Activated CD8-positive, alpha-beta T cell treated with anti-CD3 and anti-CD28 coated beads, Interleukin-2, amount 10 ng/mL, durations not matched to agents 7 days and 5 days (primary cell): ENCODE results near the gene KAZN. TPM values are rescaled to one million over a fixed set of nuclear protein-coding genes. Genes with fewer than 3 reads are reported as not detected.

Experiments
- ATAC-seq: fragments of 150-1000 bp; cut with Tn5 transposase; one replicate; pipeline ENCODE4 v1.10.0; 2021; ENCODE audit warnings: moderate library complexity
- CTCF ChIA-PET: fragments of 350-600 bp; sonication (Branson Sonifier 250); formaldehyde crosslinking; loops from one replicate; lab custom pipeline; 2021; ENCODE audit warnings: antibody characterized with exemption; lab: Charles Lee
- POLR2A ChIA-PET: fragments of 350-600 bp; sonication (Branson Sonifier 250); formaldehyde crosslinking; loops from one replicate; lab custom pipeline; 2021; ENCODE audit warnings: antibody characterized with exemption; lab: Charles Lee
- DNase-seq: peaks from one replicate; pipeline ENCODE4 v3.0.0-alpha.2; 2020
- H3K27ac Mint-ChIP-seq: one replicate; pipeline ENCODE4 v1.8.0; 2021; ENCODE audit warnings: mild to moderate bottlenecking, mixed read lengths
- H3K27me3 Mint-ChIP-seq: one replicate; pipeline ENCODE4 v1.8.0; 2021; ENCODE audit warnings: low read depth, mixed read lengths
- H3K36me3 Mint-ChIP-seq: one replicate; pipeline ENCODE4 v1.8.0; 2021; ENCODE audit warnings: low read depth, mixed read lengths
- H3K4me1 Mint-ChIP-seq: one replicate; pipeline ENCODE4 v1.8.0; 2021; ENCODE audit warnings: low read depth, mixed read lengths
- H3K4me3 Mint-ChIP-seq: one replicate; pipeline ENCODE4 v1.8.0; 2021; ENCODE audit warnings: mild to moderate bottlenecking, mixed read lengths
- H3K9me3 Mint-ChIP-seq: one replicate; pipeline ENCODE4 v1.8.0; 2022; ENCODE audit warnings: mixed read lengths; ENCODE audit not compliant: insufficient read depth
- total RNA-seq, 2 experiments: library from RNA; stranded (reverse); gene quantifications; one replicate each; pipeline ENCODE4 v1.2.3, GENCODE V29; 2021

The KAZN gene
- total RNA-seq, 2 experiments from 2014 or later: 1.1 to 1.7 TPM

DNA sequence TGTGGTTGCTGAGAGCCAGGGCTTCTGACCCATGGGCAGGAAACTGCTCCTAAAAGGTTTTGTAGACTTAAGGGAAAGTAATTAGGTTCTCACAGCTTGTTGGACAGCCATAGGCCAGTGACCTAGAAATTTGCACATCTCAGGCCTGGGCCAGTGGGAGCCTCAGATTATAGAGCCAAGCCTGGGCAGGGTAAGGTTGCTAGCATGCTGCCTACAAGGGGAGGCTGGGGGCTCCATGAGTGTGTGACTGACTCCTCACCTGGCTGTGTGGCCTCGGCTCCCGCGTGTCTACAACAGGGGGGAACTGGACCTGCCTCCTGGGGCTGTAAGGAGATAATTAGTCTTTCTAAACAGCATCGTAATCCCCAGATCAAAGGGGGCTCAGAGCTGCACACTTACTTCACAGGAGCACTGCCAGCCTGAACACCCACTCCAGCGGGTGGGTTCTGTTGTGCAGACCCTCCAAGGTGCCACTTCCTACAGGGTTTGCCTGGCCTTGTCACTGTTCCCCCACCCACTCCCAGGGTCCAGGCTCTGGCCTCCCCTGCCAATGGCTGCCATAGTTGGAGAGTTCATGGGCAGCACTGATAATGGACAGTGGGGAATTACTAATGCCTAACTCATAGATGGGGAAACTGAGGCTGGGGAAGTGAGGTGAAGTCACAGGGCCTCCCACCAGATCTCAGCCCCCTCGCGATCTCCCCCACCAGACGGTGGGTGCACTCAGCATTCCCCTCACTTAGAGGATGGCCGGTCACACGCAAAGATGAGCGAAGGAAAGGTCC, 324.6 kb downstream of the KAZN start:
- peak overlapping the region; percentile 64 for H3K4me3 Mint-ChIP-seq
- no peaks in the 10 kb centered on the region for H3K9me3 Mint-ChIP-seq
- ChIA-PET CTCF (no interaction called here), POLR2A (no interaction called here)
- H3K27me3 Mint-ChIP-seq: peaks cover 40% of the 10 kb centered on the region
- no peak overlapping the region for H3K27ac Mint-ChIP-seq
- H3K4me1 Mint-ChIP-seq: peaks cover 10% of the 10 kb centered on the region
- ATAC-seq: no peak
- no peak for DNase-seq
- no peaks in the 10 kb centered on the region for H3K36me3 Mint-ChIP-seq

DNA sequence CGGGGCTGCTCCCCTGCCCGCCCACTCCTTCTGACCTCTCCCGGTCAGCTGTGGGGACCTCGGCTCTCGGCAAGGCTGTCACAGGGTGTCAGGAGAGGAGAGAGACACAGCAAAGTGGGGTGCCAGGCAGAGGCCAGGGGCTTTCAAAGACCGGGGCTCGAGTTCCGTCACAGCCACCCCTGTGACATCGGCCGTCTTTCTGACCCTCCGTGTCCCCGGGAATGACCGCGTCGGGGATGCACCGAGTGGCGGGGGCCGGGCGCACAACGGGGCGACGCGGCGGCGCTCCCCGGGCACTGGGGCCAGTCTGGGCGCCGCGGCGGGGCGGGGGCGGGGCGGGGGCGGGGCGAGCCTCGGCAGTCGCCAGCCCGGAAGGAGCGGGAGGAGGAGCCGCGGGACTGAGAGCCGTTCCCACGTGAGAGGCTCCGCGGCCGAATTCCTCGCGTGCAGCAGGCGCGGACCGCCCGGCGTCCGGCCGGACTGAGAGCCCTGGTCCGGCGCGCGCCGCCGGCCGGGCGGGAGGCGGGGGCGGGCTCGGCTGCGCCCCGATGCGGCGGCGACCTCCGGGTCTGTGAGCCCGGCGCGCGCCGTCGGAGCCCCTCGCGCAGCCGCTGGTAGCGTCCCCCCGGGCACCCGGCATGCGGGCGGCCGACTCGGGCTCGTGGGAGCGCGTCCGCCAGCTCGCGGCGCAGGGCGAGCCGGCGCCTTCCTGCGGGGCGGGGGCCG, 325.4 kb downstream of the KAZN start:
- POLR2A ChIA-PET: no interaction called here
- no peaks in the 10 kb centered on the region for H3K9me3 Mint-ChIP-seq
- no peaks in the 10 kb centered on the region for H3K36me3 Mint-ChIP-seq
- CTCF ChIA-PET: no interaction called here
- H3K4me1 Mint-ChIP-seq: peaks cover 10% of the 10 kb centered on the region
- peak; percentile 85 for ATAC-seq
- H3K4me3 Mint-ChIP-seq: peak overlapping the region; percentile 64
- H3K27ac Mint-ChIP-seq: no peak overlapping the region
- H3K27me3 Mint-ChIP-seq: peaks cover 40% of the 10 kb centered on the region
- DNase-seq: peak; percentile 58

DNA sequence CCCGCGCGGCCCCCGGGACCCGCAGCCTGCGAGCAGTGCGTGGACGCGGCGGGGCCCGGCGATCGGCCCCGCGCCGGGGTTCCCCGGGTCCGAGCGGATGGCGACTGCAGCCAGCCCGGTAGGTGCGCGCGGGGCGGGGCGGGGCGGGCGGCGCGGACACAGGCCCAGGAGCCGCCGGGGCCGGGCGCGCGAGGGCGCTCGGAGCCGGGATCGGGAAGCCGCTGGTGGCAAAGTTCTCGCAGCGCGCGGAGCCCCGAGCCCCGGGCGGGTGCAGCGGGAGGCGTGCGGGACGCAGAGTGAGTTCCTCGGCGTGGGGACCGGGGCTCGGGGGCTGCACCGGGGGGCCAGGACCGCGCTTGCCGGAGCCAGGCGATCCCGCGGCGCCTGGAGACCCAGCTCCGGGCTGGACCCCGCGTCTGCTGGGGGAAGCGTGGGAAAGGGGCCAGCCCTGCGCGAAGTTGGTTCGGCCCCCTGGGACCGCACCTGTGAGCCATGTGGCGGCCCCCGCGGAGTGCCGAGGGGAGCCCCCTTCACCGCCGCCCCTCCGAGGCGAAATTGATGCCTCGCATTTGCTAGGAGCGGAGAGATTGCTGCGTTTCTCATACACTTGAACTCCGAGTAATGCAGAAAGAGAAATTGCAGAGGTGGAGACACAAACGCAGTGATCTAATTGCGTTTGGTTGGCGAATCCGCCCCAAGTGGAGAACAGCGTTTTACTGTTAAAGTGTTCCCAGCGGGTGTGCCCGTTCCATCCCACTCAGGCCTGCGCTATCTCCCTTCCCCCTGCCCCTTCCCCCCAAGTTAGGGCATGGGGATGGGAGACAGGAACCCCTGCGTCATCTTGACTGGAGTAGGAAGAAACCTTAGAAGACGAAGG, 326.2 kb downstream of the KAZN start:
- peak; percentile 52 for ATAC-seq
- CTCF ChIA-PET: no interaction called here
- Mint-ChIP-seq H3K4me1 (peaks cover 10% of the 10 kb centered on the region), H3K27ac (no peak overlapping the region), H3K27me3 (peaks cover 40% of the 10 kb centered on the region), H3K36me3 (no peaks in the 10 kb centered on the region), H3K9me3 (no peaks in the 10 kb centered on the region), H3K4me3 (peak overlapping the region; percentile 2)
- POLR2A ChIA-PET: no interaction called here
- peak; percentile 28 for DNase-seq

DNA sequence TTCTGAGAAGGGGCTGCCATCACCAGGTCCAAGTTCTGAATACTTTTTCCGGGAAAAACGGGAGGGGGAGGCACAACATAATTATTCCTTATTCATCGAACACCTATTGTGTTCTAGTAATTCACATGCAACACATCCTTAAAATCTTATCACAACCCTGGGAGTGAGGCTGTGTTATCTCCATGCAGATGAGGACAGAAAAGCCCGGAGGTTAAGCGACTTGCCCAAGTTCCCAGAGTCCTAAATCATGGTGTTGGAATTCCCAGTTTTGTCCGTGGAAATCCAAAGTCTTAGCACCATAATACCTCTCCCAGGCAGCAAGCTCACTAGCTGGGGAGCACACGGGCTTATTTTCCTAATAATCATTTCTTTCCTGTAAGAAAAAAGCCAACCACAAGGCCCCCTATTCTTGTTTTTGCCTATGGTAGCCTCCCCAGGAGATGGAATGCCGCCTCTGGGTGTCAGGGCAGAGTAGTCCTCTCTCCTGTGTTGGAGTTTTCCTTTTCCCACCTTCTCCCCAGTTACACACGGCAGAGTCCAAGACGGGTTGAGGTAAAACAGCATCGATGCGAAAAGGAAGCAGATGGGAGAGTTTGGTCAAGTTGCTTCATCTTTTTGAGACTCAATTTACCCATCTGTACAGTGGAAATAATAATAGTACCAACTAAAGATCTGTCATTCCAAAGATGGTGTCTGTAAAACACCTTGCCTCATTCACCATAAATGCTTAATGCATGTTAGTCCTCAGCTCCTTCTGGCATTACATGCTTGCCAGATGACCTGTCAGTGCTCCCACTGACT, 327.1 kb downstream of the KAZN start:
- Mint-ChIP-seq H3K4me1 (peaks cover 10% of the 10 kb centered on the region), H3K9me3 (no peaks in the 10 kb centered on the region), H3K36me3 (no peaks in the 10 kb centered on the region), H3K27ac (no peak overlapping the region), H3K27me3 (peaks cover 40% of the 10 kb centered on the region), H3K4me3 (peak overlapping the region; percentile 2)
- ChIA-PET CTCF (no interaction called here), POLR2A (no interaction called here)
- no peak for ATAC-seq
- DNase-seq: no peak

DNA sequence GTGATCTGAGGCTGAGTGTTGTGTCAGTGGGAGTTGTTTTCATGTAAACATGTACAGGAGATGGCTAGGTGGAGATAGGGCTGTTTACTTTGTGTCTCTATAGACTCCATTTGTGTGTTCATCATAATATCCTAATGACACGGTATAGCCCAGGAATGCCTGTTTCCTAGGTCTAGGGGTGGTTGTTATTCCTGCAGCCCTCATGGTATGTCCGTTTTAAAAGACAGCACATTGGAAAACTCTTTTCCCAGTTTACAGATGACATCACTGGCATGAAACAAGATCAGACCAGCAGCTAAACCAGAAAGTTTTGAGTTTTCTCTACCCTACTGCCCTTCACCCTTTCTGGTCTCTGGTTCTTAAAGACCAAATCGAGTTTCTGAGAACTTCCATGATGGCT, 327.7 kb downstream of the KAZN start:
- no peaks in the 10 kb centered on the region for H3K9me3 Mint-ChIP-seq
- ATAC-seq (no peak), DNase-seq (no peak)
- CTCF ChIA-PET: no interaction called here
- peaks cover 10% of the 10 kb centered on the region for H3K4me1 Mint-ChIP-seq
- POLR2A ChIA-PET: no interaction called here
- H3K27me3 Mint-ChIP-seq: peaks cover 38% of the 10 kb centered on the region
- no peak overlapping the region for H3K27ac Mint-ChIP-seq
- H3K36me3 Mint-ChIP-seq: no peaks in the 10 kb centered on the region
- no peak overlapping the region for H3K4me3 Mint-ChIP-seq

DNA sequence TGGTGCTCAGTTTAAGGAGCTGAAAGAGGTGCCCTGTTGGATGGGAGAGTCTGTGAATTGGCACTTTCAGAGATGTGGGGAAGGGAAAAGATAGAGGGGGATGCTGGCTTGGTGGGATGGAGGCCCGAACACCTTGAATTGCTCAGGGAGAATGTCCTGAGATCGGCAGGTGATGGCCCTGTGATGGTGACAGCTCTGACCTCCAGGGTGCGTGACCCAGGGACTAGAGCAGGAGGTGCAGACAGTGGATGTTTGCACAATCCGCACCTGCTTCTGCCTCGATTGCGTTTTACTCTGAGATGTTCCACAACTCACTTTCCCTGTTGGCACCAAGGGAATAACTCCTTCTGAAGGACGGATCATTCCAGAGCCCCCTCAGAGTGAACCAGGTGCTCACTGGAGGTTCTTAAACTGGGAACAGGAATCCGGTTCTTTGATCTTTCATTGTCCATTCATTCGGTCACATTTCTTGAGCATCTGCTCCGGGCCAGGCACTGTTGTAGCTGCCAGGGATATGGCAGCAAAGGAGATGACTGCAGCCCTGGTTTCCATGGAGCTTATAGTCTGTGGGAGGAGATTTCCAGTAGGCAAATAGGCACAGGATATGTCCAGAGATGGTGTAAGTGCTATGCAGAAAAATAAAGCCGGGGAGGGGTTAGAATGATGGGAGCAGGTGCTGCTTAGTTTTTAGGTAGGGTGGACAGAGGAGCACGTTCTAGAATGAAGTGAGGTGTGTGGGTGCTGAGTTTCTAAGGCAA, 328.5 kb downstream of the KAZN start:
- ATAC-seq: no peak
- Mint-ChIP-seq H3K27me3 (peaks cover 38% of the 10 kb centered on the region), H3K9me3 (no peaks in the 10 kb centered on the region), H3K27ac (no peak overlapping the region), H3K36me3 (no peaks in the 10 kb centered on the region), H3K4me3 (no peak overlapping the region), H3K4me1 (peaks cover 10% of the 10 kb centered on the region)
- DNase-seq: no peak
- CTCF ChIA-PET: no interaction called here
- POLR2A ChIA-PET: no interaction called here

DNA sequence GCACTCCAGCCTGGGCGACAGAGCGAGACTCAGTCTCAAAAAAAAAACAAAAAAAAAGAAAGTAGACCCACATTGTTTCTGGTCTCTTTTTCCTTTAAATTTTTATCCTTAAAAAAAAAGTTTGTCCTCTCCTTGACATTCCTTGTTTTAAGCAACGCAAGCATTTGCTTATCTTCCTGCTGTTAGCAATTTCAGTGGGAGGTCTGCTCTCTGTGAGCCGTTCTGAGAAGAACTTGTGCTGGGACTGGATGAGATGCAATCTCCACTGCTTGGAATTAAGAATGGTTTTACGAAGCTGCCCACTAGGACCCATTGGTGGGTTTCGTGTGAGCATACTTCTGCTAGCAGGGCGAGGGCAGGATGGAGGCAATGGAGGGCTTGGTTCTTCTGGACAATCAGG, 329.9 kb downstream of the KAZN start:
- peaks cover 29% of the 10 kb centered on the region for H3K27me3 Mint-ChIP-seq
- ATAC-seq: no peak
- CTCF ChIA-PET: no interaction called here

DNA sequence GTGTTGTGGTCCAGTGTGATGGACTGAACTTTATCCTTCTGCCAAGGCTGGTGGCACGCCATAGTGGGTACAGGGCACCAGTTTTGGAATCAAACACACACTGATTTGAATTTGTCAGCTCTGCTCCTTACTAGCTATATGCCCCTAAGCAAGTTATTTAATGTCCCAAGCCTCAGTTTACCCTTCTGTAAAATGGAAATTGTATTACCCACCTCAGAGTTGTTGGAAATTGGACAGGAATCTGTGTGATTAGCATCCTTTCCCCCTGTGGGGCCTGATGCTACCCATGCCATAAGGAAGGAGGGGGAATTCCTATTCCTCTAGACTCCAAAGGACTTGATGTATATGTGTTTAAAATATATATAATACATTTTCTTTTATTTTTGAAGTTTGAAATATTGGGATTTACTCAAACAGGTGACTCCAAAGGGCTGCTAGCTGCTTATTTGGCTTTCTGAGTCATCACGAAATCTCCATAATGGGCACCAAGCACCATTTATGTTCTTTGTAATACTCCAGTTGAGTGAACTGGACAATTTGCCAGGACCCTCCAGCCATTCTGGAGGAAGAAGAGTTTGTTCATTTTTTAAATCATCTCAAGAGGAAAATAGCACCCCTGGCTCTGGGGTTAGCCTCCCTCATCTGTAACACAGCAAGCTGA, 330.5 kb downstream of the KAZN start:
- Mint-ChIP-seq H3K36me3 (no peaks in the 10 kb centered on the region), H3K27me3 (peaks cover 26% of the 10 kb centered on the region), H3K4me3 (no peak overlapping the region), H3K27ac (no peak overlapping the region), H3K9me3 (no peaks in the 10 kb centered on the region), H3K4me1 (peaks cover 7% of the 10 kb centered on the region)
- CTCF ChIA-PET: no interaction called here
- POLR2A ChIA-PET: no interaction called here
- DNase-seq (no peak), ATAC-seq (no peak)

More for the DNA sequence above, 329.9 kb downstream of the KAZN start:
- no peaks in the 10 kb centered on the region for H3K9me3 Mint-ChIP-seq
- DNase-seq: no peak
- H3K27ac Mint-ChIP-seq: no peak overlapping the region
- POLR2A ChIA-PET: no interaction called here
- H3K4me1 Mint-ChIP-seq: peaks cover 9% of the 10 kb centered on the region
- no peak overlapping the region for H3K4me3 Mint-ChIP-seq
- H3K36me3 Mint-ChIP-seq: no peaks in the 10 kb centered on the region

DNA sequence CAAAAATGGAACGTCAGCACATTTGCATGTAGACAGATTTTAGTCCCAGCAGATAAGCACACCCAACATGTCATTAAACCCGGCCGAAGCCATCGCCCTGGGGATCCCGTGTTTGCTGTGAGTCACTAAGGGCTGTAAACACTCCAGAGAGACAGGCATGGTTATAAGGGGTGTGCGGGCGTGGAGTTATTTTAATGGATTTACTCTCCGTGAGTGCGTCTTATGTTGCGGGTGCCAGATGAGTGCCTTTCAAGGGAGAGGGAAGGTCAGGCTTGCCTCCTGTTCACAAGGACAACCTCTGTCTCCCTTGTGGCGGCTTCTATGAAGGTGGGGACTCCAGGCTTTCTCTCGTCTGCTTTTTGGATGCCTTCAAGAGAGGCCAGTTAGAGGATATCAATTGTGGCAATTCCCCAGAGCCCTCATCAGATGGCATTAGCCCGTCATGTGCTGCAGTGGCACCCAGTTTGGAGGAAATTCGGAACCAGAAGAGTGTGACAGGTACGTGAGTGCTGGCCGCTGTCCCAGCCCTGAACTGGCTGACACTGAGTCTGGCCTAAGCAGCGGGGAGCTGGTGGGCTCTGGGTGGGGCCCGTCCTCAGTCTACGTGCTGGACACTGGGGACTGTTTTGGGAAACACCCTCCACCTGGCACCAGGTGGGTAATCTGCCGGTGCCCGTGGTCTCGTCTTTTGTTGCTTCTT, 331.2 kb downstream of the KAZN start:
- ChIA-PET POLR2A (no interaction called here), CTCF (no interaction called here)
- Mint-ChIP-seq H3K27me3 (peaks cover 26% of the 10 kb centered on the region), H3K4me3 (no peak overlapping the region), H3K27ac (no peak overlapping the region), H3K9me3 (no peaks in the 10 kb centered on the region), H3K36me3 (no peaks in the 10 kb centered on the region), H3K4me1 (peaks cover 7% of the 10 kb centered on the region)
- ATAC-seq: no peak
- DNase-seq: no peak

DNA sequence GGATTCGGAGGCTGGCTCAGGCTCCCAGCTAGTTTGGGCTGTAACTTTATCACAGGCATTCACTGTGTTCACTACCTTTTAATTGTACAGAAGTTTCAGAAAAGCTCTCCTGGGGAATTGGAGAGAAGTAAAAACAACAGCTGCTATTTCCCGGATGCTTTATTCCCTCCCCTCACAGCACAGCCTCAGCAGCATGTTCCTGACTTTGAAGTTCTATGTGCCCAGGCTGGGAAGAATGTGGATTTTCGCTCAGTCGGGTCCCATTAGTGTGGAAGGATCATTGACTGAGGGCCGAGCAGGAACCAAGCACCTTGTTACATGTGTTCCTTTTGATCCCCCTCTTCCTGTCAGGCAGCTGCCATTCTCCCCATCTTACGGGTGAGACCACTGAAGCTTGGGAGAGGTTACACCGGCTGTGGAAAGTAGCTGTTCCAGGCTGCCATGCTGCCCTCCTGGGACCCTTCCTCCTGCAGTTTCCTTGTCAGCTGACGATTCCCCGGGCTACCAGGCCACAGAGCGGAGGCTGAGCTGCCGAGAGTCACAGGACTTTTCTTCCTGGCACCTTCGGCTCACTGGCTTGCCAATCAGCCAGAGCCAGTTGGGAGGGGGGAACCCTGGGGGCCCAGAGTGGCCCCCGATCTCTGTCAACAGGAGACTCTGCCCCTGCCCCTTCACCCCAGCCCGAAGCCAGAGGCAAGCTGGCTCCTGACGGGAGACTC, 331.9 kb downstream of the KAZN start:
- Mint-ChIP-seq H3K4me1 (peaks cover 3% of the 10 kb centered on the region), H3K27me3 (peaks cover 20% of the 10 kb centered on the region), H3K4me3 (no peak overlapping the region), H3K36me3 (no peaks in the 10 kb centered on the region), H3K9me3 (no peaks in the 10 kb centered on the region), H3K27ac (no peak overlapping the region)
- ChIA-PET POLR2A (no interaction called here), CTCF (no interaction called here)
- DNase-seq: no peak
- no peak for ATAC-seq
